SH-SY5Y (cell line): ENCODE measurements around the gene C1orf141.

Source experiments
- GATA2 ChIP-seq: IDR thresholded peaks from 2 replicates; pipeline ENCODE4 v1.6.1; 2011; ENCODE audit warnings: mild to moderate bottlenecking, low read depth, low read length
- GATA3 ChIP-seq: IDR thresholded peaks from 2 replicates; pipeline ENCODE4 v1.6.1; 2011; ENCODE audit warnings: low read depth, mild to moderate bottlenecking, low read length, moderate library complexity

GRCh38 chr1:67170751-67171573 lies 36.2 kb upstream of the C1orf141 start:
- TF ChIP-seq GATA3, result no peak
- no peak for TF ChIP-seq GATA2
